Mucosa of stomach (tissue), 1 donor: ENCODE results near the gene B3GNT3.

ENCODE experiments used
- H3K27me3 ChIP-seq: one replicate; pipeline ENCODE4 v1.7.0; 2013; ENCODE audit warnings: mild to moderate bottlenecking, low read length; ENCODE audit not compliant: control insufficient read depth, insufficient read depth
- H3K36me3 ChIP-seq: one replicate; pipeline ENCODE4 v1.7.0; 2013; ENCODE audit warnings: low read length; ENCODE audit not compliant: control insufficient read depth, insufficient read depth
- H3K4me1 ChIP-seq: one replicate; pipeline ENCODE4 v1.7.0; 2013; ENCODE audit warnings: mild to moderate bottlenecking, low read length; ENCODE audit not compliant: control insufficient read depth, insufficient read depth
- H3K4me3 ChIP-seq: one replicate; pipeline ENCODE4 v1.7.0; 2013; ENCODE audit warnings: low read length
- H3K9ac ChIP-seq: one replicate; pipeline ENCODE4 v1.7.0; 2013; ENCODE audit warnings: mild to moderate bottlenecking, low read length, moderate library complexity
- H3K9me3 ChIP-seq: one replicate; pipeline ENCODE4 v1.7.0; 2013; ENCODE audit warnings: mild to moderate bottlenecking, low read length, moderate library complexity; ENCODE audit not compliant: control insufficient read depth
- donor health status: Pancreatic carcinoma.

Gene B3GNT3

DNA sequence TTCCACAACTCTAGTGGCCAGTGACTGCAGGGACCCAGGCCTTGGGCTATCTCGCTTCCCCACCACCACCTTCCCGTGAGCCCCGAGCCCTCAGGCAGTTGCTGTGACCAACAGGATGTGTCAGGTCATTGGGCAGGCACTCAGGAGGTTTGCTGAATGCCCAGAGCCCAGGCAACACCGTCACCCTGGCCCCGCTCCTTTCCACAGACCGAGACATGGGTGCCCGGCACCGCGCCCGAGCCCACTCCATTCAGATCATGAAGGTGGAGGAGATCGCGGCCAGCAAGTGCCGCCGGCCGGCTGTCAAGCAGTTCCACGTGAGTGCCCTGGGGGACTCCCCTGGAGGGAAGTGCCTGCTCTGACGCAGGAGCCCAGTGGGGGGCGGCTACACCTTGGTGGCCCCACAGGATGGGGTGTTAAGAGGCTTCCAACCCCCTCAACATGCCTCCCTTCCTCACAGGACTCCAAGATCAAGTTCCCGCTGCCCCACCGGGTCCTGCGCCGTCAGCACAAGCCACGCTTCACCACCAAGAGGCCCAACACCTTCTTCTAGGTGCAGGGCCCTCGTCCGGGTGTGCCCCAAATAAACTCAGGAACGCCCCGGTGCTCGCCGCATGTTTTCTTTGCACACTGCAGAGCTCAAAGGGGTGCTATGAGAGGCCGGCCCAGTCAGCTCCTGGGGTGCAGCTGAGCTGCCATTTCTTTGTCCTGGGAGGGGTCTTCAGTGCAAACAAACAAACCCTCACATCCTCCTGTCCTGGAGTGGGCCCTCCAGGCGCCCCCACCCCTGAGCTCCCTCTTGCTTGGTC is 68.0 kb downstream of the B3GNT3 start:
- Histone ChIP-seq H3K9ac (peak overlapping the region; percentile 90), H3K4me3 (no peak overlapping the region), H3K27me3 (no peaks in the 10 kb centered on the region), H3K36me3 (peaks cover 23% of the 10 kb centered on the region), H3K4me1 (peaks cover 70% of the 10 kb centered on the region), H3K9me3 (no peaks in the 10 kb centered on the region)
